DND-41 (cell line): ENCODE results near the gene SLIT1.

ENCODE experiments used
- ATAC-seq: fragments of 200-7000 bp; cut with Tn5 transposase; 3 replicates; pipeline ENCODE4 v1.9.1; 2021; ENCODE audit warnings: low read depth; ENCODE audit not compliant: insufficient read depth
- DNase-seq: peaks from one replicate; pipeline ENCODE4 v3.0.0-alpha.2; 2020
- H2AFZ ChIP-seq: 2 replicates; pipeline ENCODE4 v1.6.0; 2012; ENCODE audit warnings: low read depth, low read length
- H3K27ac ChIP-seq: 2 replicates; pipeline ENCODE4 v1.5.1; 2012; ENCODE audit warnings: low read length, inconsistent platforms
- H3K27me3 ChIP-seq: fragments of 200-600 bp; sonication (generic); 2 replicates; pipeline ENCODE4 v1.6.0; 2012; ENCODE audit warnings: low read length, mild to moderate bottlenecking, inconsistent platforms; ENCODE audit not compliant: insufficient read depth, poor library complexity
- H3K36me3 ChIP-seq: 2 replicates; pipeline ENCODE4 v1.5.1; 2012; ENCODE audit warnings: low read length, inconsistent platforms; ENCODE audit not compliant: insufficient read depth
- H3K4me1 ChIP-seq: 2 replicates; pipeline ENCODE4 v1.5.1; 2012; ENCODE audit warnings: mild to moderate bottlenecking, low read length; ENCODE audit not compliant: insufficient read depth
- H3K4me2 ChIP-seq: 2 replicates; pipeline ENCODE4 v1.6.0; 2012; ENCODE audit warnings: mild to moderate bottlenecking, moderate library complexity, low read length, inconsistent platforms; ENCODE audit not compliant: insufficient read depth
- H3K4me3 ChIP-seq, 2 experiments: fragments of 200-600 bp in 1 of 2; shearing (Covaris generic) in 1 of 2; 2 replicates each; pipeline ENCODE4 v1.5.1; 2012 to 2016; ENCODE audit warnings: inconsistent platforms in 2 of 2, low read length in 2 of 2, mild to moderate bottlenecking in 2 of 2, low read depth in 1 of 2, moderate library complexity in 1 of 2
- H3K79me2 ChIP-seq: 2 replicates; pipeline ENCODE4 v1.6.0; 2012; ENCODE audit warnings: low read length, inconsistent platforms; ENCODE audit not compliant: insufficient read depth
- H3K9ac ChIP-seq: 2 replicates; pipeline ENCODE4 v1.6.0; 2012; ENCODE audit warnings: low read depth, mild to moderate bottlenecking, inconsistent platforms, low read length, moderate library complexity
- H3K9me3 ChIP-seq: 2 replicates; pipeline ENCODE4 v1.5.1; 2012; ENCODE audit warnings: low read length, moderate library complexity, mild to moderate bottlenecking, inconsistent platforms; ENCODE audit not compliant: insufficient read depth, severe bottlenecking
- H4K20me1 ChIP-seq: 2 replicates; pipeline ENCODE4 v1.6.0; 2012; ENCODE audit warnings: low read length; ENCODE audit not compliant: insufficient read depth
- EZH2 ChIP-seq: IDR thresholded peaks from 3 replicates; pipeline ENCODE4 v1.6.1; 2012; ENCODE audit warnings: borderline replicate concordance, low read depth, mild to moderate bottlenecking, moderate library complexity, low read length, inconsistent platforms; ENCODE audit not compliant: severe bottlenecking
- TF ChIP-seq, protein P1 (sequence below): IDR thresholded peaks from 2 replicates; pipeline ENCODE4 v1.5.1; 2012; ENCODE audit warnings: borderline replicate concordance, low read length, moderate library complexity, mild to moderate bottlenecking; ENCODE audit not compliant: poor library complexity, severe bottlenecking; ENCODE audit errors: extremely low read depth

The SLIT1 gene

GRCh38 chr10:97207756-97208346 lies 22.1 kb upstream of the SLIT1 start:
- Histone ChIP-seq H3K9ac (no peak overlapping the region), H3K79me2 (no peaks in the 10 kb centered on the region), H2AFZ (no peak overlapping the region), H3K4me1 (no peaks in the 10 kb centered on the region), H3K9me3 (no peaks in the 10 kb centered on the region), H4K20me1 (peaks cover 9% of the 10 kb centered on the region), H3K4me2 (no peak overlapping the region), H3K4me3 (no peak overlapping the region), H3K36me3 (no peaks in the 10 kb centered on the region), H3K27ac (no peak overlapping the region), H3K27me3 (no peaks in the 10 kb centered on the region)
- ATAC-seq = no peak
- DNase-seq = no peak
- no peak for TF ChIP-seq EZH2
- TF ChIP-seq, protein P1, sequence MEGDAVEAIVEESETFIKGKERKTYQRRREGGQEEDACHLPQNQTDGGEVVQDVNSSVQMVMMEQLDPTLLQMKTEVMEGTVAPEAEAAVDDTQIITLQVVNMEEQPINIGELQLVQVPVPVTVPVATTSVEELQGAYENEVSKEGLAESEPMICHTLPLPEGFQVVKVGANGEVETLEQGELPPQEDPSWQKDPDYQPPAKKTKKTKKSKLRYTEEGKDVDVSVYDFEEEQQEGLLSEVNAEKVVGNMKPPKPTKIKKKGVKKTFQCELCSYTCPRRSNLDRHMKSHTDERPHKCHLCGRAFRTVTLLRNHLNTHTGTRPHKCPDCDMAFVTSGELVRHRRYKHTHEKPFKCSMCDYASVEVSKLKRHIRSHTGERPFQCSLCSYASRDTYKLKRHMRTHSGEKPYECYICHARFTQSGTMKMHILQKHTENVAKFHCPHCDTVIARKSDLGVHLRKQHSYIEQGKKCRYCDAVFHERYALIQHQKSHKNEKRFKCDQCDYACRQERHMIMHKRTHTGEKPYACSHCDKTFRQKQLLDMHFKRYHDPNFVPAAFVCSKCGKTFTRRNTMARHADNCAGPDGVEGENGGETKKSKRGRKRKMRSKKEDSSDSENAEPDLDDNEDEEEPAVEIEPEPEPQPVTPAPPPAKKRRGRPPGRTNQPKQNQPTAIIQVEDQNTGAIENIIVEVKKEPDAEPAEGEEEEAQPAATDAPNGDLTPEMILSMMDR = no peak

GRCh38 chr10:97207131-97207530 lies 21.4 kb upstream of the SLIT1 start:
- H3K4me3 ChIP-seq = no peak overlapping the region
- H3K79me2 ChIP-seq = no peaks in the 10 kb centered on the region
- no peak for DNase-seq
- H3K36me3 ChIP-seq = no peaks in the 10 kb centered on the region
- TF ChIP-seq, protein P1 = no peak
- no peak for TF ChIP-seq EZH2
- peaks cover 9% of the 10 kb centered on the region for H4K20me1 ChIP-seq
- H3K9ac ChIP-seq = no peak overlapping the region
- no peaks in the 10 kb centered on the region for H3K27me3 ChIP-seq
- no peak overlapping the region for H3K4me2 ChIP-seq
- no peak overlapping the region for H3K27ac ChIP-seq
- H3K4me1 ChIP-seq = no peaks in the 10 kb centered on the region
- no peaks in the 10 kb centered on the region for H3K9me3 ChIP-seq
- no peak for ATAC-seq
- no peak overlapping the region for H2AFZ ChIP-seq

DNA sequence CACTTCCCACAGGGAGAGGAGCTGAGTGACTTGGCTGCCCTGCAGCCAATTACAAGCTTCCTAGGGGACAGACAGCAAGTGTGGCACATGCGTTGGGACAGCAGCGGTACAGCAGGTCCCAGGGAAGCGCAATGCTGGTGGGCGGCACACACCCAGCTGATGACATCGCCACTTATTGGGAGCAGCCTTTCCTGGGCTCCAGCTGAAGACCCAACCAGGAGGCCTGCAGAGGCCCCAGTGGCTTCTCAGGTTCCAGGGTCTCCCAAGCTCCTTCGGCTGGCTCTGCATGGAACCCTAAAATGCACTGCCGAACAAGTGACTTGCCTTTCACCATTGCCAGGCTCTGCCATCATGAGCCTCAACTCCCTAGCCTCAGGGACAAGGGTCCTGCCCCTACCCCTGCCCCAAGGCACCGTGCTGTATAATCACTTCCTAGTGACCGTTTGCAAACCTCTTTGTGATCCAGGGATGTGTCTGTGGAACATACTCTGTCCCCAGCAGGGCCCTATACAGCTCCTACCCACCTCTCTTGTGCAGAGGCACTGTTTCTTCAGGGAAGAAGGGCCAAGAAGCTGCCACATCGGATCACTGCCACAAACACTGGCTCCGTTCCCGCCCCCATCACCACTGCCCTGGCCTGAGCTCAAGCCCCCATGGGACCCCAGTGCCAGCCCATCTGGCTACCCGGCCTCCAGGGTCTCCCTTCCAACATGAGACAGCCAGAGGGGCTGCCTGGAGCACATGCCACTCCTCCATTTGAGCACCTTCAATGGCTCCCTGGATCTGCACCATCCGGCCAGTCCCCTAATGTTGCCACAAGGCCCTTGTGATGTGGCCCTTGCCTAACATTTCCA lies 19.3 kb upstream of the SLIT1 start:
- no peak overlapping the region for H3K27ac ChIP-seq
- H3K4me3 ChIP-seq = no peak overlapping the region
- no peak for TF ChIP-seq EZH2
- TF ChIP-seq, protein P1 = no peak
- no peak overlapping the region for H2AFZ ChIP-seq
- H3K79me2 ChIP-seq = no peaks in the 10 kb centered on the region
- no peaks in the 10 kb centered on the region for H3K4me1 ChIP-seq
- H3K4me2 ChIP-seq = no peak overlapping the region
- DNase-seq (no peak), ATAC-seq (no peak)
- no peaks in the 10 kb centered on the region for H3K27me3 ChIP-seq
- H3K36me3 ChIP-seq = no peaks in the 10 kb centered on the region
- H4K20me1 ChIP-seq = peaks cover 4% of the 10 kb centered on the region; the same call in 1 of the 2 replicates
- H3K9ac ChIP-seq = no peak overlapping the region
- H3K9me3 ChIP-seq = no peaks in the 10 kb centered on the region
